Suppressor macrophage (primary cell): Measurements from ENCODE around the gene SDC3.
A peak's percentile ranks its signal among the peaks of the same experiment; 100 is the strongest.

Source experiments
- DNase-seq, 4 experiments: peaks; one replicate each; pipeline ENCODE4 v3.0.0-alpha.2; 2020 to 2022

Gene SDC3

DNA sequence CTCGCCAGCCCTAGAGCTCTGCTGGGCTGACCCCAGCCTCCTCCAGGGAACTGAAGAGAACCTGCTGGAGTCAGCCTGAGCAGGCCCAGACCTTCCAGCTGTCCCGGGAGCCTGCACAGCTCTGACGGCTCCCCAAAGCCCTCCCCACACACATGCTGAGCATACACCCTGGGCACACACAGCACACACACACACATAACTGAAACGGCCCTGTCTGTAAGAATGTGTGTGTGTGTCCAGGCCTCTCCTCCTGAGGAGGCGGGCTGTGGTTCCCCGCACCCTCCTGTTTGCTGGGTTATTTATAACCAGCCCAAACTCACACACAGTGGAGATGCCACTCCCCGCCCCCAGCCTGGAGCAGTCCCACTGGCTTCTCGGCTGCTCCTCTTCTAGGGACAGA is 20.2 kb downstream of the SDC3 start:
- no peak for DNase-seq

DNA sequence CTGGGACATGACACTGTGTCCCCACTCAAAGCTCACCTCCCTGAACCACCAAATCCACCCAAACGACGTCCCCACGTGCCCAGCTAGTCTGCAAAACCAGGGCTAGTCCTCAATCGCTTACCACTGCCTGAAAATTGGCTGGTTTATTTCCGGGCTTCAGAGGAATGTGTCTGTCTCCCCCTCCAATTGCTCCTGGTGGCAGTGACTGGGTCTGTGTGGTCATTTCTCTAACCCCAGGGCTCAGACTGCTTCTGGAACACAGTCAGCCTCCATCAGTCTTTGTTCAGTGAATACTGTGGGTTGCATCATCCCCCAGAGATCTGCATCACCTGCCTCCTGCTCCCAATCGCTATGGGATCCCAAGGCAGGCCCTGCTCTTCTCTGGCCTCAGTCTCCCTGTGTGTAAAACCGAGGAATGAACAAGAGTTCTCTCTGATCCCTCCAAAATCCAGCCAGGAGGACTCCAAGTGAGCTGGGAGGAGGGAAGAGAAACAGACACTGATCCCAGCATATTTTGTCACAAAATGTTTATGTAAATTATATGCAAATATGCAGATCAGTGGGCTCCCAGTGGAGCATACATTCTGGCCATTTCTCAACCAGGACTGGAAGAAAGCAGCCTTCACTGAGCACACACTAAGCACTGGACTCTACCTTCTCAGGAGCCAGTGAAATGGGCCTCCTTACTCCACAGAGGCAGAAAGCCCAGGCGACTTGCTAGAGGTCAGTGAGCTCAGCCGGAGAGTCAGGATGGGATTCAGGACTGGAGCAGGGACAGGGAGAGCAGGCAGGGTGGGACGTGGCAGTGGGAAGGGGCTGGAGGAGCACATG is 20.9 kb downstream of the SDC3 start:
- no peak for DNase-seq

DNA sequence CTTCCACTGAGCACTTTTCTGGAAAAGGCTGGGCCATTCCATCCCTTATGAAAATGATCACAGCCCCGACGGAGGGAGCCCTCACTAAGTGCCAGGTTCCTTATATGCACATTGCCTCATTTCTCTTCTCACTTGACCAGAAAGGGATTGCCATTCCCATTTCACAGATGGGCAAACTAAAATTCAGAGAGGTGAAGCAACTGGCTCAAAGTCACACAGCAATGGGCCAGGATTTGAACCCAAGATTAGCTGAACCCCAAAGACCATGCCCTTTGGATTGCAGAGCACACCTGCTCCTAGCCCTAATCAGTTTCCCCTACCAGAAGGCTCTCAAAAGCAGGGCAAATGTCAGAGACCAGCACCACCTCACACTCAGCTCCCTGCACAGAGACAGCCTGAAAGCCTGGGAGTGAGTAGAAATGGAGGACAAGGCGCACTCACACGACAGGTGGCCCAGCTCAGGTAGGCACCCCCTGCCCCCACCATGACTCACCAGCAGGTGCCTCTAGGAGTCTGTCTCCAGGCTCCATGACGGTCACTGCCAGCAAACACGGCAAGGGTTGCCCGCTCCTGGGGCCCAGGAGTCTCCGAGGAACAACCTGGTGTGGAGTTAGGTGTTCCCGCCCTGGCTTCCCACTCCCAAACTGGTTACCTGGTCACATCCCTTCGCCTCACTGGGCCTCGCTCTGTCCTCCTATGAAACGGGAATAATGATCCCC is 21.7 kb downstream of the SDC3 start:
- DNase-seq, result no peak

DNA sequence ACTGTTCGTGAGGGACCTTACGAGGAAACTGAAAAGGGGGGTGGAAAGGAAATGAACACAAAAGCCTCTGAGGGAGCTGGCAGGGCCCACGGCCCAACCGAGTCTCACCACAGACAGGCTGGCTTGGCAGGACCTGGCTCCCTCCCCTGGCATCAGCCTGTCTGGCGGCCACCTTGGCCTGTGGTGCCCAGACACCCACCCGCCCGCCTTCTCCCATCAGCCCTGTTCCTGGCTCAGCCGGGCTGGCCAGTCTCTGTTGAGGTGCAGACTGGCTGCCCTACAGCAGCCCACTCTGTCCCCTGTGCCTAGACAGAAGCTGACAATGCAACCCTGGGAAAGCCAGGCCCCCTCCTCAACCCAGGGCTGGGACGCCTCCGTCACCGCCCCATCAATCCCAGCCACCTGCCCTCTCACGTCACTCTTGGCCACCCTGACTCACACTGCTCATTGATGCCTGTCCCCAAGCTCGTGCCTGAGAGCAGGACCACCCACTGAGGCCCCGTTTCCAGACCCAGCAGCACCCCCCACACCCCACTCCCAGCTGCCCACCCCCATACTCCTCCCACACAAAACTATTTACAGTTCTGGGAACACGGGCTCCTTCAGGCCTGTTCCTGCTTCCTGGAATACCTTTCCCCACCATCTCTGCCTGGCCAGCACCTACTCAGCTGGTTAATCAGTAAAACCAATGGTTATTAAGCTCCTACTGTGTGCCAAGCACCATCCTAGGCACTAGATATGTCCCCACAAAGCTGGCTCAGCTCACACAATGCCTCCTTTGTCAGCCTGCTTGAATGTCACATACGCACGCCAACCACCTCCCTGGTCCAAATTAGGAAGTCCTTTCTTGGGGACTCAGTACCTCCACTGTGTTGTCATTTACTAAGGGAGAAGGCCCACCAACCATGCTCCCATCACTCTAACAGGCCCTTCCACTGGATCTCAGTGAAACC is 22.7 kb downstream of the SDC3 start:
- no peak for DNase-seq

DNA sequence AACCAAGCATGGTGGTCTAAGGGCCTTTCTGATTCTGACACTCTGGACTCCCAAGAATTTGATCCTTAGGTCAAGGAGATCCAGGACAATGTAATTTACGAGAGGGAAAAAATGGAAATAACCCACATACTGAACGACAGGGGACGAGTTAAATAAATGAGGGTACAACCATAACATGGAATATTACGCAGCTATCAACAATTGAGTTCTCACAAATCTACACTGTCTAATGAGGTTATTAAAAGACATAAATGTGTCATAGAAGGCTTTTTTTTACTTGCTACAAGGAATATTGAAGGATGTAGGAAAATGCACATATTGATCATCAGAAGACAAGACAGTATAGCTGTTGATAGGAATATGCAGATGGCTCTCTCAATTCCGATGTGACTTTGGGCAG is 23.8 kb downstream of the SDC3 start:
- no peak for DNase-seq

DNA sequence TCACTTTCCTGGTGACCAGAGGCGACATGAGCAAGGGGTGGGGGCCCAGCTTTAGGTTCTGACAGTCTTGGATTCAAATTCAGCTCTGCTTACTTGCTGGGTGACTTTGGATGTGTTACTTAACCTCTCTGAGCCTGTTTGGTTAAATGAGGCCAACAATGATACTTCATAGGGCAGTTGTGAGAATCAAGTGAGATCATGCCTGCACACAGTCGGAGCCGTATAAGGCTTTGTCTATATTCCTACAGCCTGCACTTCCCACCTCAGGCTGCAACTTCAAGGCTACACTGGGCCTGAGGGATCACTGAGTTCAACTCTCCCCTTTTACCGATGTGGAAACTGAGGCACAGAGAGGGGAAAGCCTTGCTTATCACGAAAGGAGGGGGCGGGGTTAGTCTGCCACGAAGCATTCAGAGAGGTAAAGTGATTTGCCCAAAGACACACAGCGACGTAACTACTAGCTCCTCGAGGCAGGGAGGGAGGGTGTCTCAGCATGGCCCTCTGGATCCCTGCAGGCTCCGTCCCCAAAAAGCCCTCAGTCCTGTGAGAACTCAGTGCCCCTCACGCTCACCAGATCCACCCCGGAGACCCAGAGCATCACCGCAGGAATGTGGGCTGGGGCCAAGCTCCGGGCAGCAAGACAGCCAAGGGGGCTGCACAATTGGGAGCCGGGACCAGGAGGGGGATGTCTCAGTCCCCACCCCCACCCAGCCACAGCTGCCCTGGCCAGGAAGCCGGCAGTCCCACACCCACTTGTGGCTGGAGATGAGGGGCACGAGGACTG is 25.0 kb downstream of the SDC3 start:
- no peak for DNase-seq

DNA sequence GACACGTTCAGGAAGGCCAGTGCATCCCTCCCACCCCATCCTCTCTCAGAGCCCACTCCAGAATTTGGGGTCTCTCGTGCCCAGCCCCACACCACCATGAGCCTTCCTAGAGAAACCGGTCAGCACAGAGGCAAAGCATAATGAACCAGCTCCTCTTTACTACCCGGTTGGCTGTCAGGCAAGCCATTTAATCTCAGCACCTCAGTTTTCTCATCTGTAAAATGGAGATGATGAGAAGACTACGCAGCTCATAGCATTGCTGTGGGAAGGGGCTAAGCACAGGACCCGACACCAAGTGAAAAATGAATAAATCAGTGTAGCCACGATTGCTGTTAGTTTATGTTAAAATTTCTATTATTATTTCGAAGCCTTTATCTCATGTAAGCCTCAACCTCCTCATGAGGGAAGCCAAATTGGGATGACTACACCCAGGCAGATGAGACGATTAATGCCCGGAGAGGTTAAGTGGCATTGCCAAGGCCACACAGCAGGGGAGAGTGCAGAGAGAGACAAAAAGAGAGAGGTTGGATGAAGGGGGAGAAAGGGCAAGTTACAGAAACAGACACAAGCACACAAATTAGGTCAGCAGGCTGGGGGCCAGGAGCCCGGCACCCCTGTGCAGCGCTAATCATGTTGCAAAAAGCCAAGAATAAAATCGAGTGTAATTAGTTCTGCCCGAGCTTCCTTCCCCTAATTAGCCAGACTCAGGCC is 25.7 kb downstream of the SDC3 start:
- no peak for DNase-seq

DNA sequence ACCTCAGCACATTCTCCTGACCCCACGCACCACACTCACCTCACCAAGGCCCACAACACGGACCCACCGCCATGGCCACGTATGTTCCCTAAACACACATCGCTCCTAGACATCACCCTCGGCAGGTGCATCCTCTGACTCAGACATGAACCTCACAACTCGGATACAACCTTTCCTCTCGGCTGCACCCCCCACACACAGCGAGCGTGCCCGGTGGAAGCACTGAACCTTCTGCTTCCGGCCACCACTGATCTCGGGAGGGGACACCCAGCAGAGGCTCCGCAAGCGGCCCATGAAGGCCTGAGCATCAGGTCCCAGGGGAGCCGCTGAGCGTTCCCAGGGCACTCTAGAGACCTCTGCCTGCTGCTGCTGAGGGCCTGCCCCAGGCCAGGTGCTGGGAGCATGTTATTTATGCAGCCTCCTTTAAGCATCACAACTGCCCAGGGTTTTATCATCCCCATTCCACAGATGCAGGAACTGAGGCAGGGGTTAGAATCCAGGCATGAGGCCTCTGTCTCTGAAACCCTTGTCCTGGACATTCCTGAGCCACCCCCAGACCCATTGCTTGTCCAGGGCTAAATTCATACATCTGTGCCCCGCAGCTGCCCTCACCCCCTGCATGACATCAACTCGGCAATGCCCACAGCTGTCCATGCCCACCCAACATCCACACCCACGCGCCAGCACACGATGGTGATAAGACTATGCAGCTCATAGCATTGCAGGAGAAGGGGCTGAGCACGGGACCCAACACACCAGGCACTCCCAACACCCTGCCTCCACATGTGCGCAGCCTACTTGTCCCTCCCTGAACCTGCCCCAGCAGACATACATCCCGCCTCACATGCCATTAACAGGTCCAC is 27.0 kb downstream of the SDC3 start:
- no peak for DNase-seq

DNA sequence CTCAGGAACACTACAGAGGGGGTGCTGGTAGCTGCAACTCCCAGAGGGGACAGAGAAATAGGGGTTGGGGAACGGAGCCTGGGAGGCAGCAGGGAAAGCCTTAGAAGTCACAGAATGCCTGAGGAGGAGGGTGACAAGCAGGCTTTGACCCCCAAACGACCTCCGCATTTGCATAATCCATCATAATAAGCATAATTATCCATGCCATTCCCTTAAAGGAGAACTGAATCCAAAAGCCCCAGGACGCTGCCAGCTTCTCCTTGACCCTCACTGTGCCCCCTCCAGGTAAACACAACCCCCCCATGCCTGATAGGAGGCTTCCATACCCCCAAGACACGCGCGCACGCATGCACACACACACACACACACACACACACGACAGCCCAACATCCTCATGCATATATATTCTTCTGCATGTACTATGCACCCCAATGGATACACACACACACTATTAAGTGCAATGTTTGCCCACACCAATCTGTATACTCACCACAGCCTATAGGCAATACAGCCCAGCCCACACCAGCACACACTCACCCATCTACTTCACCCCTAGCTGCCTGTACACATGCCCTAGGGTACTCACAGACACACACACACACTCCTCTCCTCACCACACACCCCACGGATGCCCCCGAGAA is 27.8 kb downstream of the SDC3 start:
- no peak for DNase-seq

DNA sequence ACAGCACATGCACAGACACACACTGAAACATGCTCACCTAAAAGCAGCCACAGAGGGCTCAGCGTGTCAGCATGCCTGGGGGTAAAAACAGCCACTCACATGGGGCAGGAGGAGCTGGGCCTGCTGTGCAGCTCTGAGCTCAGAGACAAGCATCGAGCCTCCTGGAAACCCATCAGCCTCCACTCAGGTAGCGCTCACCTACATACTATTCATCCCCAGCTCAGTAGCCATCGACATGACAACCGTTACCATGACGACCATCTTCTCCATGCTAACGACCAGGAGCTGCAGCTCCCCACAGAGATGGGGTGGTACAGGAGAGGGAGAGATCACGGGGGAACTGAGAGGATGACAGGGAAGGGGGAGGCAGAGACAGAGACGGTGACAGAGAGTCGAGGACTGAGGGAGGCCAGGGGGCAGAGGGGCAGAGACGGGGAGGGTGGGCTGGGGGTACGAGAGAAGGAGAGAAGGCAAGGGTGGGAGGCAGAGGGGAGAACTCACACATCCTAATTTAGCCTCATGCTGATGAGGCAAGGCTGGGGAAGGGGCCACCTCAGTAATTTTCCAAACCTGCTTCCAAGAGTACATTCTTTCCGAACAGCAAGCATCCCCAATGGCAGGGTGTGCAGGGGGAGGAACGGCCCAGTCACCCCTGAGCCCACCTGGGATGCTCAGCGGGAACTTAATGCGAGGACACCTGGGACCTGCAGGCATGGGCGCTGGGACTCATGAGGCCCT is 28.4 kb downstream of the SDC3 start:
- no peak for DNase-seq

DNA sequence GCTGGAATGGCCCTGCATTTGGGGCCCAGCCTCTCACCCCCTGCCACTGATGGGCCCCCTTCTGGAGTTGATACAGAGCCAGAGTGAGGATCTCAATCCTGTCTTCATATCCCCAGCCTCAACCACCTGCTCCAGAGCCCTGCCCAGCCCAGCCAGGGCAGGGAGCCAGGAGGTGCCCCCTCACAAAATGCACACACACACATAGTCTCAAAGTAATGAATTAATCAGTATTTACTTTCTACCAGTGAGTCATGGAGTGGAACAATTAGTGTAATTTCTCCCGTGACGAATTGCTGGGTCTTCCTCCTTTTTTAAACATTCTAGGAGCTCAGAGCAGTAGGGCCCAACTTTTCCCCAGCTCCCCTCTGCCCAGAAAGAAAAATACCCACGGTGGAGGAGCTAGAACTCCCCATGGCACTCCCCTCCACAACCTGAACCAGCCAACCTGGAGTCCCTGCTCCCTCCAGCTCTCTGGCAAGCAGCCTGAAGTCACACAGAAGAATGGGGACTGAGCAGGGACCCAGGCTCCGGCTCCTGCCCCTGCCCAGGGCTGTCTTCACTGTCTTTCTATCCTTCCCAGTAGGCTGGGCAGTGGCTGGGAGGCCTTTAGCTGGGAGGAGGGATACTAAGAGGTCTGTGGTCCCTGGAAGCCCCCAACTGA is 29.3 kb downstream of the SDC3 start:
- no peak for DNase-seq

DNA sequence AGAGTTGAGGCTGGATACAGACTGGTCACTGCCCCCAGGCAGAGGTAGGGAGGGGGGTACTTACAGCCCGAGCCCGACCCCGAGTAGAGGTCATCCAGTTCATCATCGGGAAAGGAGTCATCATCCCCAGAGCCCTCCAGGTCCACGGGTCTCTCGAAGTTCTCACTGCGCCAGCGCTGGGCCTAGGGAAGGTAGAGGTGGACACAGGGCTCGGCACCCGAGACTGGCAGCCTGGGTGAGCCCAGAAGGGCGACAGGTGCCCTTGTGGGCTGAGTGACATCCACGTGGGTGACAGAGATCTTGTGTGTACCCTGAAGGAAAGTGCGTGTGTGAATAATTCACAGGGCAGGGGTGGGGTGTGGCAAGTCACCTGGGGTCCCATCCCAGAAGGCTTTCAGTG is 30.0 kb downstream of the SDC3 start:
- DNase-seq, result no peak

DNA sequence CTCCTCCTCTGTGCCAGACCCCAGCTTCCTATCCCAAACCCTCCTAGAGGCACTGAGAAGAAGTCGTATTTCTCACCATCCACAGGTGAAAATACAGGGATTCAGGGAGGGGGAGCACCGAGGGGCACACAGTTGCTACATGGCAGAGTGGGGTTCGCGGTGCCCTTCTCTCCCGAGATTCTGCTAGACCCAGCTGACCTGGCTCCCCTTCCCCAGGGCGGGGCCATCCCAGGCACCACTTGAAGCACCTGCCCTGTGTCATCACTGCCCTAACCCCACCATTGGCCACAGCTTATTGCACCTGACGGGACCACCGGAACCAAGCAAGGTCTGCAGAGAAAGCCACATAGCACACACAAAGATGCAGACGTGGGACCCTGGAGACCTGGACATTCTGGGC is 30.5 kb downstream of the SDC3 start:
- DNase-seq, result no peak

DNA sequence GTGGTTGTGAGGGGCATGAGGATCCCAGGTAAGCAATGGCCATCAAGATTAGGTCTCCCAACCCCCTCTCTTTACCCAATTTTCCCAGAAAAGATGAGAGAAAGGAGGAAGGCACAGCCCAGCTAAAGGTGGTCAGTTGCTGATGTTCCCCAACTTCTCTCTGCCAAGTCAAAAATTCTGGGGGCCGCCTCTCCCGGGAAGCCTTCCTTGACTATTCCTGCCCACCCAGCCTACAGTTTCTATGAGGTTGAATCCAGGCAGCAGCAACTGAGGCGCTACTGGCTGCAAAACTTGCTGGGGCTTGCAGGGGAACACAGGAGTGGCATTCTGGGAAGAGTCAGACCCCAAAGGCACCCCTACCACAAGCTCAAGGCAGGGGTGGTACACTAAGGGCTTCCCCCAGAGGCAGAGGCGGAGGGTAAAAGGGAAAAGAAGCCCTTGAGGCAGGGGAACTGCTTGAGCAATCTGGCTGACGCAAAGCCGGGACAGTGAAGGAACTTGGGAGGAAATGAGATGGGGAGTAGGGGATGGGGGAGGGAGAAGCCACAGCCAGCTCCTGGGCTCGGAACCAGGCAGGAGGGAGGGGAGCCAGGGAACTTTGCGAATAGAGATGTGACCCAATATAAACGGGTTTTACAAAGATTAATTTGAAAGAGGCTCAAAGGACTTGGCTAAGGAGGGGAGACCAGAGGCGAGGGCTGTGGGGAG is 31.2 kb downstream of the SDC3 start:
- peak; percentile 80 to 89 (median 86) for DNase-seq

DNA sequence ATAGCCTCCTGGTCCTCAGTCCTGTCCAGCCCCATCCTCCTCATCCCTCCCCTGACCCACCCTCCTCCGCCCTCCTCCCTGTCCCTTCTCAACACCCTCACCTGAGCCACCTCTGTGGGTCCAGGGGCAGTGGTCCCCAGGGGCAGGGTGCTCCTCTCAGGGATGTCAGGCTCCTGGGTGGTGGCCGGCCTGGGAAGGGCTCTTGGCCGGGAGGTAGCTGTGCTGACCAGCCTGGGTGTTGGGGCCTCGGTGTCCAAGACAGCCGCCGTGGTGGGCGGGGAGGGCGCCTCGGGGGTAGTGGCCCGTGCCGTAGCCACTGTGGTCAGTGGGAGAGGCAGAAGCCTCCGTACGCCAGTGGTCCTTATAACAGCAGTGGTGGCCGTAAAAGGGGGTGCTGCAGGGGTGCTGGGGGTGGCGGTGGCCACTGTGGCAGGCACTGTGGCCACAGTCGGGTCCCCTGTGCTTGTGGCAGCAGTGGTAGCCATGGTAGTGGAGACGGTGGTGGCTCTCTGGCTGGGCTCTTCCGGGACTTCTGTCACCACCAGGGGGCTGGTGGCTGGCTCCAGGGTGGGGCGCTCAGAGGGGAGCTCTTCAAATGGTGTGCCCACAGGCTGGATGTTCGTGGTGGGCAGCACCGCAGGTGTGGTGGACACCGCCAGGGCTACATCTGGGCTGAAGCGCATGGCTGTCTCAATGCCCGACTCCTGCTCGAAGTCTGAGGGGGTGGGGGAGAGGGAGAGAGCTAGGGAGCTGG is 31.9 kb downstream of the SDC3 start:
- no peak for DNase-seq

DNA sequence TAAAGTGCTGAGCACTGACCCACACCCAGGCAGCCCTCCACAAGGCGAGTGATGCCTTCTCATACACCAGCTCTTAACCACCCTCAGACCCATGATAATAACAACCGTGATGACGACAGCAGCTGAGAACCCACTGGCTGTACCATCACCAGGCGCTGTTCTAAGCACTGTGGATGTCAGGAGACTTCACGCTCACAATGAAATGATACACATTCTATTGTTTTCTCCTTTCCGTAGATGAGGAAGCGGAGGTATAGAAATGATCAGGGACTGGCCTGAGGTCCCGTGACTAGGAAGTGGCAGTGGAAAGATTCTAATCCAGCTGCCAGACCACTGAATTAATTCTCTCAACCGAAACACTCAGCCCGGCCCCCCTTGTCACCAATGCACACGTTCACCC is 32.6 kb downstream of the SDC3 start:
- DNase-seq, result no peak

DNA sequence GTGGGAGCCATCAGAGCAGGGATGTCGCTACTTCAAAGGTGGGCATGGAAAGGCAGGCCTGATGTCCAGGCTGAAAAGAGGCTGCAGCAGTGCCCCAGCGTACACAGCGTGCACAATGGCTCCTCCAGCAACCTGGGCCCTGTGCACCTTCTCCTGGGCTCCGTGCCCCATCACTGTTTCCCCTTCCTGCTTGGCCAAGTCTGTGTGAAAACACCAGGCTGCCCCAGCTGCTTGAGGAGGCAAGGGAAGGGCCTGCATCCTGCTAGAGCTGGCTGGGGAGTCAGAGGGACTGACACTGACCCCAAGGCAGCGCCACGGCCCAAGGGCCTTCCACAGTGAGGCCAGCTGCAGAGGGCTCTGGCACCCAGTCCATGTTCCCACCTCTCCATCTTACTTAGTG is 33.4 kb downstream of the SDC3 start:
- no peak for DNase-seq
